CD4-positive, alpha-beta T cell treated with Interleukin-1 beta for 1 hour (primary cell): ENCODE measurements around the gene MIDN.

Experiments
- DNase-seq, 2 donors: peaks; one replicate each; pipeline ENCODE4 v3.0.0-alpha.2; 2020 to 2022

The MIDN gene

DNA sequence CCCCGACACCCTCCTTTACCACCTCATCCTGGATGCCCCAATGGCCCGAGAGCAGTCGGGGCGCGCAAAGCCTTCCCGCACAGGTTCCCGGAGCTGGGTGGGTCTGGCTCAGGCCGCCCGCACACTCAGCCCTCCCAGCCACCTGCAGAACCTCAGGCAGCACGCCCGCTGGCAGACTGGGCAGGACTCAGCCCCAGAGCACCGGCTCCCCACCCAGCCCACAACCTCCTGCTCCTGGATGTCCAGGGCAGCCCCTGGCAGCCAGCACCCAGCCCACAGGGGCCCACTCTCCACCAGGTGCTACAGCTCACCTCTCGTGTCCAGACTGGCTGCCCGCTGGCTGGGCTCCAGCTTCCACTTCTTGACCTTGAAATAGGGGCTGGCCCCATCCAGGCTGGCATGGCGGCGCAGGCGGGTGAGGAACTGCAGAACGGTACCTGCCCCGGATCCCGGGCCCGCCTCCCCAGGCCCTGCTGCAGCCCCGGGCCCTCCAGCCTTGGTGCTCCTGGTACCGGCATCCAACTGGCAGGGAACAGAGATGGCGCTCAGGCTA, 15.2 kb upstream of the MIDN start:
- no peak for DNase-seq

DNA sequence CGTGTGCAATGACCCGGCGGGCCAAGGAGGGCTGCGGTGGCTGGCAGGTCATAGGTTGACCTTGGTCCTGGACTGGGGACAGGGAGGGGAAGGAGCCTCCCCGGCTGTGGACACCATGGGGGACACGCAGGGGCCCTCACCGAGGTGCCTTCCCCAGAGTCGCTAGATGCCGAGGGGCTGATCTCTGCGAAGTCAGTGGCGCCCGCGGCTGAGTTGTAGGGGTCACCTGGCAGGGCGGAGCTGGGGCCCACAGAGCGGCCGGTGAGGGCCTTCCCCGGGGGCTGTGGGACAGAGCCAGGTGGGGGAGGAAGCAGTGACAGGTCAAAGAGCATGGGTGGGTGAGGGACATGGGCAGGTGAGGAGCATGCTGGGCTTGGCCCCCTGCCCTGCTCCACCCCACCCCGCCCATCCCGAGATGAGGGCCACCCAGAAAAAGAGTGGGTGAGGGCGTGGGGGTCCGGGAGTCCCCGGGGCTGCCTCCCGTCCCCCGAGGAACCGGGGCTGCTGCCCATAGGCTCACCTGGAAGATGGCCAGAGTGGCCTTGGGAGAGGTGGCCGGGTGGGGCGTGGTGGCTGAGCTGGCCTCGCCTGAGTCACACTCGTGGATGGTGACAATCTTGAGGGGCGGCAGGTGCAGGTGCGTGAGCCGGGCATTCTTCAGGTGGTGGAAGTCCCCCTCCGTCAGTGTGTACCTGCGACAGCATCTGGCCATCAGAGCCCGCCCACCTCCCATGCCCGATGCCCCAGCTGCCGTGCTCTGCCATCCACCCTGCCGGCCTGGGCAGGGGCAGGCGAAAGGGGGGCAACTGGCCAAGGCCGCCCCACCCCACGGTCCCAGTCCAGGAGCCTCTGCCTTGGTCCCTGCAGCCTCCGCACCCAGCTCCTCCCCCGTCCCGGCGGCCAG, 14.1 kb upstream of the MIDN start:
- no peak for DNase-seq

DNA sequence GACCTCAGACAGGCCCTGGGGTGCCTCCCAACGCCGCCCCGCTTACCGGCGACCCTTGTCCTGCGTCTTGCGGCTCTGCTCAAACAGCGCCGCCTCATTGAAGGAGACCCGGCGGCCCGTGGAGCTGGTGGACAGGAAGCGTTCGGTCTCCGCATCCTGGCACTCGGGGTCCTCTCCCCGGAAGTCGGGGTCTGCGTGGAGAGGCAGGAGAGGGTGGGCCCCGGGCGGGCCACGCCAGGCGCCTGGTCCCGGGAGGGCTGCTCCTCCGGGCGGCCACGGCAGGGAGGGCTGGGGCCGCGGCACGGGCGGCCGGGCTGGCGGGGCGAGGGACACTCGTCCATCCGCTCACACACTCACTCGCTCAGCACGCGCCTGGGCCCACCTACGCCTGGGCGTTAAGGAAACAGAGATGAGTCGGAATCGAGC, 13.4 kb upstream of the MIDN start:
- no peak for DNase-seq

GRCh38 chr19:1235625-1236538, 12.5 kb upstream of the MIDN start:
- no peak for DNase-seq

DNA sequence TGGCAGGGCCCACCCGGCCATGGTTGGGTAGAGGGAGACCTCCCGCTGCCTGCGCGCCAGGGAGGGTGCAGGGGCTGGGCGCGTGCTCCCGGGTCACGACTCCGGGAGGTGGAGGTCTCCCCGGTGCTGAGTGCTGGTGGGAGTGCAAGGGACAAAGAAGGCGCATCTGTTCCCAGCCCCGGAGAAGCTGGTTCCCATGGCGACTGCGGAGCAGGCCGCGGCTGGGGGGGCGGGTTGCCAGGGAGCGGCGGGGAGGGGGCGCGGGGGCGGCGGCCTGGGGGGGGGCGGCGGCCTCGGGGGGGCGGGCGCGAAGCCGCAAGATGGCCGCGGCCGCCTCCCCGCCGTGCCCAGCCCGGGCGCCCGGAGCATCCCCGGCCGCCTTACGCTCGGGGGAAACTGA, 11.8 kb upstream of the MIDN start:
- DNase-seq, result no peak

- no peak for DNase-seq
Observed at GRCh38 chr19:1237027-1237659, 11.2 kb upstream of the MIDN start.

GRCh38 chr19:1237754-1238368, 10.5 kb upstream of the MIDN start, which contains the start of gene CBARP:
CBARP (minus strand) TSS chr19:1238005; CDS start chr19:1236100, 1,905 bp downstream.
- peak in 1 of 2 donors; percentile 33 for DNase-seq

DNA sequence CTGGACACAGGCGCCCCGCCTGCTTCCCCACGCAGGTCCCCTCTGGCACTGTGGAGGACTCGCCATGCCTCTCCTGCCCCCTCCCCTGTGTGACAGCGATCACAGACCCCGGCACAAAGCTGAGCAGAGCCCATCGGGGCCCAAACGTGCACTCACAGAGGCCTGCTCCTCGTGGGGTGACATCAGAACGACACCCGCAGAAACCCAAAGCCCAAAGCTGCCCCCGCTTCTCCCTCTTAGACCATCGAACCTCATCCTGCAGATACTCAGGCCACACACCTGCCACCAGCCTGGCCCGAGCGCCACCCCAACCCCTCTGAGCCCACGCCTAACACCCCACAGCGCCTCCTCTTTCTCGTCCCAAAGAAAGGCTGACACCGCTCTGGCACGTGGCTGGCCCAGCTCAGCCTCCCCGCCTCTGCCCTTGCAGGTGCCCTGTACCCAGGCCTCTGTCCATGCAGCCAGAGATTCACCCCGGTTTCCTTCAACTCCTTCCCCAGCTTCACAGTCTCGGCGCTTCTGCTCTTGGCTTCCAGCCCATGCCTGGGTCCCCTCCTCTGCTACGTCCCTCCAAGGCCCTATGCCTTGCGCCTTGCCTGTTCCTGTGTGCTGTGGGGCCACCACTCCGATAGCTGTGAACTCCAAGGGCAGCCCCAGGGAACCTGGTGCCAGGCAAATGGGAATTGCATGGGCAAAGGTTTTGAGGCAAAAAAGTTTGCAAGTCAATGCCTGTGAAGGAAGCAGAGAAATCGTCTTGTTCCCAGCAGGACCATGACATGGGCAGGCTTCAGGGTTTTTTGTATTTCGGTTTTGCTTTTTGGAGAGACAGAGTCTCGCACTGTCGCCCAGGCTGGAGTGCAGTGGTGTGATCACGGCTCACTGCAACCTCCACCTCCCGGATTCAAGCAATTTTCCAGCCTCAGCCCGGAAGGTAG, 9.7 kb upstream of the MIDN start:
- DNase-seq, result no peak

GRCh38 chr19:1239420-1239795, 9.0 kb upstream of the MIDN start:
- no peak for DNase-seq

DNA sequence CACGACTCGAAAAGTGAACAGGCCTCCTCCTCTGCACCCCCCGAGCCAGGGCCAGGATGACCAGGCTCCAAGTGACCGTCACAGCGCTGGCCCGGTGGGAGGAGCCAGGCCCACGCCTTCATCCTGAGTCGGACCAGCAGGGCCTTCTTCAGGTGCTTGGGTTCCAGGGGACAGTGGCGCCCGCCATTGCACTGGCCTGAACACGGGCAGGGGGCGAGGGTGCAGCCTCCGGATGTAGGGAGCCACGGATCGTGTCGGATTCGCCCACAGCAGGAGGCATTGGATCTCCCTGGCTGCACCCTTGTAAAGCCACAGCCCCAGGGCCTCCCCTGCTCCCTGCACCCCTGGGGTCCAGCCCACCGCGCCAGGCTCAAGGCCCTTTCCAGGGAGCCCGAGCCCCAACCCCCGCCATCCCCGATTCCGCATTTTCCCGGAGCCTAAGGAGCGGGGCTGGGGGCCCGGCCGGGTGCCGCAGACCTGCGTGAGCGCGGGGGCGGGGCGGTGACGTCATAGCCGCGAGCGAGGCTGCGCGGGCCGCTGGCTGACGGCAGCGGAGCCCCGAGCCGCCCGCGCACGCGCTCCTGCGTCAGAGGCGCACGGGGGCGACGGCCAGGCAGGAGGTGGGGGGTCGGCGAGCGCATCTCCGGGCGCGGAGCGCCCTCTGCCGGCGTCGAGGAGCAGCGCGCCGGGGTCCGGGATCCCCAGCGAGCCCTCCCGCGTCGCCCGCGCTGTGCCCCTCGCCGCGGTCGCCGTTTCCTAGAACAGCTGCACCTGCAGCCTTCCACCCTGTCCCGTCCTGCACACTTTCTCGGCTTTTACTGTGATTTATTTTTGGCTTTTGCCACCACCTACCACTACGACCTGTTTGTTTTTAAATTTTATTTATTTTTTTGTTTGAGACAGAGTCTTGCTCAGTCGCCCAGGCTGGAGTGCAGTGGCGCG, 8.3 kb upstream of the MIDN start:
- peak; percentile 91 to 94 for DNase-seq

- no peak for DNase-seq
Observed at GRCh38 chr19:1240925-1241324, 7.5 kb upstream of the MIDN start.

DNA sequence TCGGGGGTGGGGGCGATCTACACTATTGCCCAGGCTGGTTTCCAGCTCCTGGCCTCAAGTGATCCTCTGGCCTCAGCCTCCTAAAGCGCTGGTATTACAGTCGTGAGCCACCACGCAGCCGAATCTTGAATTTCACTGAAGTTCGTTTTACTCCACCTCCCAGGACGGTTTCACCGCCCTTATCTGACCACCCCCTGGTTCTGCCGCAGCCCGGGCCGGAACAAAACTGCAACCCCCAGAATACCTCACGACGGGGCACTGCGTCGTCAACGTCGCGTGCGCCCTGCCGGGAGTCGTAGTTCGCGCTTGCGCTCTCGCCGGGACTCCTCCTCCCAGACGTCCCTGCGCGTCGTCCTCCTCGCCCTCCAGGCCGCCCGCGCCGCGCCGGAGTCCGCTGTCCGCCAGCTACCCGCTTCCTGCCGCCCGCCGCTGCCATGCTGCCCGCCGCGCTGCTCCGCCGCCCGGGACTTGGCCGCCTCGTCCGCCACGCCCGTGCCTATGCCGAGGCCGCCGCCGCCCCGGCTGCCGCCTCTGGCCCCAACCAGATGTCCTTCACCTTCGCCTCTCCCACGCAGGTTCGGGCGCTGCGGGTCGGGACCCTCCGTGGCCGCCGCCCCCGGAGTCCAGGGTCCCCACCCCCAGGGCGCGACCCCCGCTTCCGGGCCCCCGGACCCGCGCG, 6.8 kb upstream of the MIDN start, which contains the start of gene ATP5F1D:
Gene ATP5F1D, plus strand, starts transcription at position 335 of the 679 bp plus-strand sequence. Its CDS starts 100 bp downstream, at position 435.
- peak; percentile 93 to 94 for DNase-seq

- peak; percentile 88 to 89 for DNase-seq
Observed at GRCh38 chr19:1243768-1244692, 4.4 kb upstream of the MIDN start.

GRCh38 chr19:1244693-1245451, 3.5 kb upstream of the MIDN start:
- no peak for DNase-seq

GRCh38 chr19:1245494-1246264, 2.7 kb upstream of the MIDN start:
- no peak for DNase-seq
